Activated B cell treated with CpG ODN at 0.5 μM for 24 hours (primary cell): Measurements from ENCODE around the gene TMEM9. TPM values are rescaled to one million over a fixed set of nuclear protein-coding genes. Genes with fewer than 3 reads are reported as not detected.
A peak's percentile ranks its signal among the peaks of the same experiment; 100 is the strongest.

ENCODE experiments used
- ATAC-seq: fragments of 200-7000 bp; cut with Tn5 transposase; one replicate; pipeline ENCODE4 v1.10.0; 2021; ENCODE audit warnings: low read depth, mild to moderate bottlenecking, moderate library complexity
- CTCF ChIA-PET: fragments of 350-600 bp; sonication (Branson Sonifier 250); formaldehyde crosslinking; loops from one replicate; lab custom pipeline; 2021; ENCODE audit warnings: antibody characterized with exemption; lab: Charles Lee
- POLR2A ChIA-PET: fragments of 350-600 bp; sonication (Branson Sonifier 250); formaldehyde crosslinking; loops from one replicate; lab custom pipeline; 2021; ENCODE audit warnings: antibody characterized with exemption; lab: Charles Lee
- DNase-seq: peaks from one replicate; pipeline ENCODE4 v3.0.0; 2022
- H3K27ac Mint-ChIP-seq: one replicate; pipeline ENCODE4 v1.8.0; 2020; ENCODE audit warnings: mixed read lengths
- H3K27me3 Mint-ChIP-seq: one replicate; pipeline ENCODE4 v1.8.0; 2021; ENCODE audit warnings: mixed read lengths
- H3K36me3 Mint-ChIP-seq: one replicate; pipeline ENCODE4 v1.8.0; 2021; ENCODE audit warnings: low read depth, mixed read lengths
- H3K4me1 Mint-ChIP-seq: one replicate; pipeline ENCODE4 v1.8.0; 2021; ENCODE audit warnings: mixed read lengths
- H3K4me3 Mint-ChIP-seq: one replicate; pipeline ENCODE4 v1.8.0; 2020; ENCODE audit warnings: mild to moderate bottlenecking, mixed read lengths
- H3K9me3 Mint-ChIP-seq: one replicate; pipeline ENCODE4 v1.8.0; 2020; ENCODE audit warnings: mixed read lengths
- intact Hi-C: fragments of 100-400 bp; cut with micrococcal nuclease; formaldehyde crosslinking; loops from one replicate; pipeline ENCODE4 v1.15.1; 2024
- total RNA-seq: library from RNA; stranded (reverse); gene quantifications from 2 replicates; pipeline ENCODE4 v1.2.3, GENCODE V29; 2022
- TF ChIP-seq, protein P1 (sequence below): fragments of 200-600 bp; IDR thresholded peaks from one replicate; pipeline ENCODE4 v1.8.0; 2022; ENCODE audit warnings: antibody characterized with exemption, mild to moderate bottlenecking

TMEM9 gene
- total RNA-seq, 1 donor from 2014 or later = 19.0 TPM

DNA sequence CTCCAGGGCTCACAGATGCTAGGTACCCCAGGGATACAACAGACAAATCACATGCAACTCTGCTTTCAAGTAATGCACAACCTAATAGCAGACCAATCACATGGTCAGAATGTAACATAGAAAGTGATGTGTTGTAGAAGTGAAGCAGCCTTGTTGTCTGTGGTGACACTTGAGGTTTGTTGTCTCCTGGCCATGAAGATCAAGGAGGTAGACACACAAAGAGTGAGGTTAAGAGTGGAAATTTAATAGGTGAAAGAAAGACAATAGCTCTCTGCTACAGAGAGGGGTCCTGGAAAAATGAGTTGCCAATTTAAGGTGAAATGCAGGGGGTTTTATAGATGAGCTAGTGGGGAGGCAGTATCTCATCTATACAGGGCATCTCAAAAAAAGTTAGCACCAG is 2.5 kb upstream of the TMEM9 start:
- TF ChIP-seq, protein P1, sequence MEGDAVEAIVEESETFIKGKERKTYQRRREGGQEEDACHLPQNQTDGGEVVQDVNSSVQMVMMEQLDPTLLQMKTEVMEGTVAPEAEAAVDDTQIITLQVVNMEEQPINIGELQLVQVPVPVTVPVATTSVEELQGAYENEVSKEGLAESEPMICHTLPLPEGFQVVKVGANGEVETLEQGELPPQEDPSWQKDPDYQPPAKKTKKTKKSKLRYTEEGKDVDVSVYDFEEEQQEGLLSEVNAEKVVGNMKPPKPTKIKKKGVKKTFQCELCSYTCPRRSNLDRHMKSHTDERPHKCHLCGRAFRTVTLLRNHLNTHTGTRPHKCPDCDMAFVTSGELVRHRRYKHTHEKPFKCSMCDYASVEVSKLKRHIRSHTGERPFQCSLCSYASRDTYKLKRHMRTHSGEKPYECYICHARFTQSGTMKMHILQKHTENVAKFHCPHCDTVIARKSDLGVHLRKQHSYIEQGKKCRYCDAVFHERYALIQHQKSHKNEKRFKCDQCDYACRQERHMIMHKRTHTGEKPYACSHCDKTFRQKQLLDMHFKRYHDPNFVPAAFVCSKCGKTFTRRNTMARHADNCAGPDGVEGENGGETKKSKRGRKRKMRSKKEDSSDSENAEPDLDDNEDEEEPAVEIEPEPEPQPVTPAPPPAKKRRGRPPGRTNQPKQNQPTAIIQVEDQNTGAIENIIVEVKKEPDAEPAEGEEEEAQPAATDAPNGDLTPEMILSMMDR = no peak
- H3K36me3 Mint-ChIP-seq = peaks cover 3% of the 10 kb centered on the region
- ATAC-seq = no peak
- H3K27me3 Mint-ChIP-seq = peaks cover 11% of the 10 kb centered on the region
- POLR2A ChIA-PET = no interaction called here
- no peak for DNase-seq
- H3K4me3 Mint-ChIP-seq = no peak overlapping the region
- no peaks in the 10 kb centered on the region for H3K9me3 Mint-ChIP-seq
- H3K4me1 Mint-ChIP-seq = peaks cover 16% of the 10 kb centered on the region
- CTCF ChIA-PET = interaction anchor here (0.6 kb wide), 1 partner anchor 545 kb away, joined by 5 read pairs; no protein-coding TSS in a partner anchor
- intact Hi-C loops = no loop called here
- no peak overlapping the region for H3K27ac Mint-ChIP-seq

DNA sequence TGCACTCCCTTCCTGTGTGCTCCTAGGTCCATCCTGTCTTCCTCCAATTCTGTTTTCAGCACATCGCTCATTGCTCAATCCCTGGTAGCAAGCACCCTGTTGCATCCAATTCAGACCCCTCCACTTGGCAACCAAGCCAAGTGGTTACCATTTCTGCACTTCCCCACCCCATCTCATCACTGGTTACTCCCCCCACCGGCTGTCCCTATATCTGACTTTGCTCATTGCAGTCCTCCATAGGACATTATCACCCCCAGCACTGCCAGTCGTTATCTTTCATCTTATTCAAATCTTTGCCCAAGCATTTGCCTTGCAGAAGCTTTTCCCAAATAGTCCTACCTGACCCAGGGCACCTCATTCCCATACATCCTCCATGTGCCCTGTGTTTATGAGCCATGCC is 2.1 kb upstream of the TMEM9 start:
- Mint-ChIP-seq H3K27me3 (peaks cover 11% of the 10 kb centered on the region), H3K4me3 (no peak overlapping the region), H3K27ac (no peak overlapping the region), H3K36me3 (peaks cover 6% of the 10 kb centered on the region), H3K9me3 (no peaks in the 10 kb centered on the region), H3K4me1 (peaks cover 16% of the 10 kb centered on the region)
- TF ChIP-seq, protein P1 = no peak
- ATAC-seq (no peak), DNase-seq (no peak)
- CTCF ChIA-PET = interaction anchor here (0.9 kb wide), 1 partner anchor 15 kb away, joined by 3 read pairs; no protein-coding TSS in a partner anchor
- POLR2A ChIA-PET = no interaction called here
- intact Hi-C loops = no loop called here

DNA sequence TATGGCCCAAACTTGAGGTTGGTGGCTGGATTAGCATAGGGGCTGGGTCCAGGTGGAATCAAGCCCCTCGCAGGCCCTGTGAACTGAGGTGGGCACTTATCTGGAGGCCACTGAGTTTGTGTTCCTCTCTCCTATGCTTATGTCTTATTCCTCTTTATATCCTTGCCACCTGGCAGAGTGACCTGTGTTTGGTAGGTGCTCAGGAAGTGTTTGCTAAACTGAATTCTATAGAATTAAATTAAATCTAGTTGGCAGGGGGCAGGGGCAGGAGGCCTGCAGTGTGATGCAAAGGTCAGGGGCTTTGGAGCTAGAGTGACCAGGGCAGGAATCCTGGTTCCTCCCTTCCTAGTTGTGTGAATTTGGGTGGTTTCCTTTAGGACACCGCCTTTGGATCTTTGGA is 1.1 kb upstream of the TMEM9 start:
- H3K9me3 Mint-ChIP-seq = no peaks in the 10 kb centered on the region
- peaks cover 16% of the 10 kb centered on the region for H3K4me1 Mint-ChIP-seq
- H3K27me3 Mint-ChIP-seq = peaks cover 9% of the 10 kb centered on the region
- DNase-seq (no peak), ATAC-seq (no peak)
- intact Hi-C loops = no loop called here
- no peak overlapping the region for H3K4me3 Mint-ChIP-seq
- ChIA-PET CTCF (no interaction called here), POLR2A (interaction anchor here (1.0 kb wide), 1 partner anchor 137 kb away, joined by 3 read pairs; no protein-coding TSS in a partner anchor)
- TF ChIP-seq, protein P1 = no peak
- H3K36me3 Mint-ChIP-seq = peaks cover 13% of the 10 kb centered on the region
- H3K27ac Mint-ChIP-seq = no peak overlapping the region

DNA sequence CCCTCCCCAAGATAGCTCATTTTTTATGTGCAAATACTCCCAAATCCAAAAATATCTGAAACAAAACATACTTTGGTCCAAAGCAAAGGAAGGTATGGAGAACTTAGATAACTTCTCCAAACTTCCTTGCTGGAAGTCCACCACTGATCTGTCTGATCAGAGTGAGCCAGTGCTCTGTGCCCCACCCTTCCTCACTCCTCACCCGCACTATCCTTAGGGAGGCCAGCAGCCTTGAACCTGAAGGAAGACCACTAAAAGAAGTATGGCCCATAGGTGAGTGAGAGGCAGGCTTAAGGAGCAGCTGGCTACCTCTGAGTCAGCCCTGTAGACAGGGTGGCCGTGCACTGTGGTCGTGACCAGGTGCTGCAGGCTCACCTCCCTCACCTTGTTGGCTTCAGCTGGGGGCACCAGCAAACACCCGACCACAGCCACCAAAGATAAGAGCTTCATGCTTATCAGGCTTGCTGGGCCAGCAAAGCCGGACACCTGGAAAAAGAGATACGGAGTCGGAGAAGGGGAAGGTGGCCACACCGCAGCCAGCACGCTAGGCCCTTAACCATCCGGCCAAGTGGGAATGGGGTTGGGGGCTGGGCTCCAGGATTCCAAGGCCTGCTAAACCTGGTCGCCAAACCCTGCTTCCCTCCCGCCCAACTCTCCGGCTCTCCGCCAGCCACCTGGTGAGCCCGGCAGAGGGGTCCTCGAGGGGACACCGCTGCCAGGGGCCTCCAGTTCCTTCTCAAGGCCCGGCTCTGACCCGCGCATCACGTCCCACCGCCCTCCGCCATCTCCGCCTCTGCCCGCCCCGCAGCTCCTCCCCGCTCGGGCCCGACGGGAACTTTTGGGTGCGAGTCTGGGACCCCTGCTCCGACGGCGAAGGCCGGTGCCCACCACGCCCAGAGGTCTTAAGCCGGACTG is 543 bp downstream of the TMEM9 start:
- ChIA-PET POLR2A (interaction anchor here (0.5 to 1.9 kb wide), 9 partner anchors 14 to 791 kb away, joined by 3 to 15 read pairs (median 5); no protein-coding TSS in a partner anchor), CTCF (interaction anchor here (1.1 to 1.6 kb wide), 5 partner anchors 16 to 181 kb away, joined by 3 to 4 read pairs (median 3); no protein-coding TSS in a partner anchor)
- no peak for DNase-seq
- peaks cover 16% of the 10 kb centered on the region for H3K4me1 Mint-ChIP-seq
- intact Hi-C loops = loop anchor here (1.0 kb wide), 2 partner anchors 17 to 134 kb away; no protein-coding TSS in a partner anchor
- TF ChIP-seq, protein P1 = no peak
- no peaks in the 10 kb centered on the region for H3K9me3 Mint-ChIP-seq
- peaks cover 16% of the 10 kb centered on the region for H3K36me3 Mint-ChIP-seq
- peak overlapping the region; percentile 92 for H3K4me3 Mint-ChIP-seq
- peak; percentile 81 for ATAC-seq
- H3K27me3 Mint-ChIP-seq = peaks cover 5% of the 10 kb centered on the region
- peak overlapping the region; percentile 89 for H3K27ac Mint-ChIP-seq

DNA sequence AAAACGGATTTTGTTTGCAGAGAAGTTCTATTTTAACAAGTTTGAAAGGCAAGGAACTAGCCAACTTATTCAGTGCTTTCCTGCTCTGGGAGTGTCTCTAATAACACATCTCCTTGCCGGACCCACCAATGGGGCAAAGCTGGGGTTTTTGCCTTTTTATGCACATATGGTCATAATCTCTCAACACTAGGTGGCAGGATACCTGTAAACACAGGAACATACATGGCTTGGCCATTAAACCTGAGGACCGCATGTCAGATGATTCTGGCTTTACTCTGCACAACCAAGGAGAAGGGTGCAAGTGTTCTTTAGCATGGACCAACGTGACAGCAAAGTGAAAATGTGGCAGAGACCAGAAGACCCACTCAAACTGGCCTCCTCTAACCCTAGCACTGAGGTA is 4.9 kb downstream of the TMEM9 start:
- CTCF ChIA-PET = interaction anchor here (0.6 to 1.4 kb wide), 3 partner anchors 9 to 73 kb away, joined by 3 to 5 read pairs (median 3); no protein-coding TSS in a partner anchor
- intact Hi-C loops = loop anchor here (1.0 kb wide), 1 partner anchor 74 kb away; no protein-coding TSS in a partner anchor
- POLR2A ChIA-PET = no interaction called here
- no peak overlapping the region for H3K4me3 Mint-ChIP-seq
- H3K4me1 Mint-ChIP-seq = peaks cover 11% of the 10 kb centered on the region
- TF ChIP-seq, protein P1 = no peak
- H3K27ac Mint-ChIP-seq = no peak overlapping the region
- H3K36me3 Mint-ChIP-seq = peaks cover 53% of the 10 kb centered on the region
- ATAC-seq (no peak), DNase-seq (no peak)
- H3K9me3 Mint-ChIP-seq = no peaks in the 10 kb centered on the region
- no peaks in the 10 kb centered on the region for H3K27me3 Mint-ChIP-seq
